ENCODE results near the gene POLN. TPM values are rescaled to one million over a fixed set of nuclear protein-coding genes. Genes with fewer than 3 reads are reported as not detected.

The POLN gene
- total RNA-seq, 1 donor from 2014 or later, result 1.1 TPM

GRCh38 chr4:2069161-2069971 is 172.6 kb downstream of the POLN start:
- no peak for ATAC-seq

DNA sequence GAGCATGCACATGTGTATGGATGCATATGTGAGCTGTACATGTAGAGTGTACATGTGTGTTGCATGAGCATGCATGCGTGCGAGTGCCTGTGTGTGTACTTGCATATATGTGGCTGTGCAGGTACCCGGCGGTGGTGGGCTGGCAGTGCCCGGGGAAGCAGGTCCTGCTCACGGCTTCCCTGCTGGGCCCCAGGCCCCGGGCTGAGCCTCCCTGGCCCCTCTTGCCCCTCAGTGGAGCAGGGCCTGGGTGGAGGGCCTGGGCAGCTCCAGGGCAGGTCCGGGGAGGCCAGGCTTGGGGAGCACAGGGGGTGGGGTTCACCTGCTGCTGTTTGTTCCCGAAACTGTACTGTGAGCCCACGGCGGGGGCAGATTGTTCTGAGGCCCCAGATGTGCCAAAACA is 173.4 kb downstream of the POLN start:
- ATAC-seq, result no peak

GRCh38 chr4:2068198-2068470 is 173.8 kb downstream of the POLN start:
- ATAC-seq, result no peak

GRCh38 chr4:2067446-2068197 is 174.3 kb downstream of the POLN start:
- no peak for ATAC-seq

DNA sequence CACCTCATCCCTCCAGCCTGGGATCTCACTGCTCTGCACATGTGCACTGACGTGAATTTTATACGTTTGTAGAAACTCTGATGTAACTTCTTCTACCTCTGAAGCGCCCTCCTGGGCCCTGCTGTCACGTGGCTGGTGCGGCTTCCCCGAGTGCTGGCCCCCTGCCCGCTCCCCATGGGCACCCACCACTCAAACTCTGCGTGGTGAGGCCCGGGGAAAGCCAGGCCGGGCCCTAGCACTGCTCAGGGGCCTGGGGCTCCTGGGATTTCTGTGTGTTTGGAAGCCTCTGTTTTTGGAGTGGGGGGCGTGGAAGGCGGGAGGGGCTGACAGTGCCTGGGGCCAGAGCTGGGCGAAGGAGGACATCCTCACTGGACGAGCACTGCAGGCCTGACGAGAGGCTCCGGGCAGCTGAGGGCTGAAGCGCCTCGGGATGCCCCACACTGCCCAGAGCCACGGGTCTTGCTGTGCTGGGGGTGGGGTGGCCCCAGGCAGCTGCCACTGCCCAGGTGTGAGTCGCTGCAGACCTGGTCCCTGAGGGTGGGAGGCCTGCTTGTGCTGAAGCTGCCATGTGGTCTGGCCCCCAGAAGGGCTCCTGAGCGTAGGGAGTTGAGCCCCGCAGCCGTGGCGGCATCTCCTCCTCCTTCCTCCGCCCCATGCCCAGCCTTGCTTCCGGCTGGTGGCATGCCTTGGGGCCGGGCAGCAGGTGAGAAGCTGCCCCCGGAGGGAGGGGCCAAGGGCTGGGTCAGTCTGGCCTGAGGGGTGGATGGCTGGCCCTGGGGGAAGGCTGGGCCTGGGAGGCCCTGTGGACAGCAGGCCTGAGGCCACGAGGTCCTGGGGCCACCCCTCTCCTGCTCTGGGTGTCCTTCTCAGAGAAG is 175.1 kb downstream of the POLN start:
- ATAC-seq, result no peak

- no peak for ATAC-seq
Measured at GRCh38 chr4:2066011-2066551, 175.8 kb downstream of the POLN start.

DNA sequence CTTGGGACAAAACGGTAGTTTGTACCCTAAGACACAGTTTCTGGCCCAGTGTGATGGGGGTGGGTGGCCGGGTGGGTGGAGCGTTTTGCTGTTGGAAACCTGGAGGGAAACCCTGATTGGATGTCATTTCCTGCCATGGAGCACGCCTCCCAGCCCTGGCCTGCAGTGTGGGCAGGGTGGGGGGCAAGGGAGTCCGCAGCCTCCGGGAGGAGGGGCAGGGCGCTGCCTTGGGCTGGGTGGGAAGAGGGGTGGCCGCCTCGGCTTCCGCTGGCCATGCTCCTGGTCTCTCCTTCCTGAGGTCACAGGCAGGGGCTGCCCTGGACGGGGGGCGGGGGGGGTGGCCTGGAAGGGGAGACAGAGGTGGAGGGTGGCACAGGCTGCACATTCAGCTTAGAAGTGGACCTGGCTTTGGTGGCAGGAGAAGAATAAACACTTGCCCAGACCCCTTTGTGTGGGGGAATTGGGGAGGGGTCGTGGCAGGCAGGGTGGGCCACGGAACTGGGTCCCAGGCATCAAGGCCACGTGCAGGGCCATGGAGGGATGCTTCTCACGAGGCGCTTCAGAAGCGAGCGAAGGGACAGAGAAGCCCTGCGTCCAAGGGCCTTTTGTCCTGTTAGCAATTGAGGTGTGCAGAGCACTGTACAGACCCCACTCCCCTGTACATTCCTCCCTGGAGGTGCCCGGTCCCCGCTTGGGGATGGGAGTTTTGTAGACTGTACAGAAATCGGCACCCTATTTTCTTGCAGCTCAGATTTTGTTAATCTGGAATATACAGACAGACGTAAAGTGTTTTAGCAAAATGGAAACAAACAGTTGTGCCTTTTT is 176.6 kb downstream of the POLN start:
- ATAC-seq, result no peak

DNA sequence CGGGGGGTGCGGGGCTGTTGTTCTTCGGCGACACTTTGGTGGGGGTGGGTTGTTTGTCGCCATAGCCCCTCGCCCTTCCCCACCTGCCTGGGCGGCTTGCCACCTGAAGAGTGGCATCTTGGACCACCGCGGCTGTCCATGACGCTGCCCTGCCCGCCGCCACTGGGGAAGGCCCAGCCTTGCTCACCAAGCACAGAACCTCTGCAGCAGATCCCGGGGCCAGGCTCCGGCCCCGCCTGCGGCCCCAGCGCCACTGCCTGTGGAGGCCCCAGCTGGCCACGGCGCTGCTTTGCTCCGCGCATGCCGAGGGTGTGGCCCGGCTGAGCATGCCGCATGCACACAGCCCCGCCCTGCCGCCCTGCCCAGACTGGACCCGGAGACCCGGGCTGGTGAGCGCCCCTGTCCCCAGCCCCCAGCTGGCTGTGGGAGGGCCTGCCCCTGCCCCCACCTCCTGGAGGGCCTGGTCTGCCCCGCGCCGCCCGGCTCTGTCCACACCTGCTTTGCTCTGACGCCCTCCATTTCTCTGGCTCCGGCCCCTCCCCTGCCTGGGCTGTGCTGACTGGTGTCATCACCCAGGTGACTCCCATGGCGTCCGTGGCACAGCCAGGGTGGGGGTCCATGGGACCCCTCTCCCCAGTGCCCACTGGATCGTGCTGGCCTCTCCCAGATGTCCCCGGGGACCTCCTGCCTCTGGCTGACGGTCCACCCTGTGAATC is 177.5 kb downstream of the POLN start:
- ATAC-seq, result peak; percentile 66

DNA sequence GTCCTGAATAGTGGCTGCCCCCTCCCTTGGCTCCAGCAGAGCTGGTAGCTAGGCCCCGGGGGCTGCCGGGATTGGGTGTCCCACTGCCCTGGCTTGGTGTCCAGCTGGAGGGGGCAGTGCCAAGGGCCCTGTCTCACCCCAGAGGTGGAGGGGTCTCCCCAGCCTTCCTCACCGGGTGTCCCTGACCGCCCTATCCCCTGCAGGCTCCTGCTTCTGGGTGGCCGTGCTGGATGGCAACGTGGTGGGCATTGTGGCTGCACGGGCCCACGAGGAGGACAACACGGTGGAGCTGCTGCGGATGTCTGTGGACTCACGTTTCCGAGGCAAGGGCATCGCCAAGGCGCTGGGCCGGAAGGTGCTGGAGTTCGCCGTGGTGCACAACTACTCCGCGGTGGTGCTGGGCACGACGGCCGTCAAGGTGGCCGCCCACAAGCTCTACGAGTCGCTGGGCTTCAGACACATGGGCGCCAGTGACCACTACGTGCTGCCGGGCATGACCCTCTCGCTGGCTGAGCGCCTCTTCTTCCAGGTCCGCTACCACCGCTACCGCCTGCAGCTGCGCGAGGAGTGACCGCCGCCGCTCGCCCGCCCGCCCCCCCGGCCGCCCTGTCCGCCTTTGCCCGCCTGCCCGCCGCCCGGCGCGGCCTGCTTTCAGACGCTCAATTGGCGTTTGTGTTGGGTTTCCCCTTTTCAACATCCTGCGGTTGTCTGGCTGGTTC is 178.2 kb downstream of the POLN start:
- ATAC-seq, result no peak

DNA sequence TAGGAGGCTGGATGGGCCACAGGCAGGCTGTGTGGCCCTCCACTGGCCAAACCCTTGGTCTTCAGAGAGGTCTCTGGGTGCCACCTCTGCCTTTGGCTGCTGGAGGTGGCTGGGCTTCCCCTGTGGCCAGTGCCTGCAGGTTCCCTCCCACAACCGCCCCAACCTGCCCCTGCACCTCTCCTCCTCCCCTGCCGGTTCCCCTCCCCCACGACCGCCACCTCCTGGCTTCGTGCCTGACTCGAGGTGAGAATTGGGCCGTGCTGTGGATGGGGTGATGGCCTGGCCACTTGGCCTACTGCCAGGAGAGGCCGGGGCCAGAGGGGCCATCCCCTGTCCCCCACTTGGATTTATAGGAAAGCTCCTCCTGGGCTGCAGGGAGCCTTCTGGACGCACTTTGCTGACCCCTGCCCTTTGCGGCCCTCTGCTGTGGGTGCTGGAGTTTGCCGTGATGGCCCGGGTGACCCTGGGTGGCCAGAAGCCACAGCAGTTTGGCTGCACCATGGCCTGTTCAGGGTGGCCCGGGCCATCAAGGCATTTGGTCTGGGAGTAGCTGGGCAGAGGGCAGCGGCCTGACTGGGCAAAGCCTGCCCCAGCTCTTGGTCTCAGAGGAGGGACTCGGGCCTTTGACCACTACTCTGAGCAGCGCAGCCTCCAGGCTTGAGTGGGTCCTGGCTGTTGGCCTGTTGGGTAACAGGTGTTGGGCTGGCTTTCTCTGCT is 179.0 kb downstream of the POLN start:
- ATAC-seq, result no peak

DNA sequence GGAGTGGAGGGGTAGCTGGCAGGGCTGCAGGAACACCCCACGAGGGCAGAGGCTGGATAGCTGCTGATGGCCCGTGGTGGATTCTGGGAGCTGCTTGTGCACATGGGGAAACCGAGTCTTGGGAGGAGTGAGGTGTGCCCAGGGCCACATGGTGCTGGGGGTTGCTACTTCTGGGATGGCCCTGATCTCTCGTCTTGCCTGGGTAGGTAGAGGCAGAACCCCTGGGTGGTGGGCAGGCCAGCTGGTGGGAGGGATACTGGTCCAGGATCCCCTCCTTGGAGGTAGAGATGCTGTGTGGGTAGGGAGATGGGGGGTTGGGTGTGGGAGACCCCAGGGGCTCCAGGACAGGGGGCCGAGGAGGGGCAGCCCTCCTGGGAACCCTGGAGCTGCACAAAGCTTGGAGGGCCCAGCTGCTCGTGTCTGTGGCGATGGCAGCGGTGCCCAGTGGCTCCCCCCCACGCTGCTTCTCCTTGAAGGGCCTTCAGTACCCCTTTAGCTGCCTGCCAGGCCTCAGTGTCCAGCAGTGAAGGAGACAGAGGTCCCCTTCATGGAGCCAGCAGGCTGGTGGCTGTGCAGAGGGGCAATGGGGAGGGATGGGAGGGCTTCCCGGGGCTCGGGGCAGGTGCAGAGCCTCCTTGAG is 179.6 kb downstream of the POLN start:
- ATAC-seq, result no peak

- no peak for ATAC-seq
Measured at GRCh38 chr4:2061186-2062131, 180.5 kb downstream of the POLN start.

- peak; percentile 58 for ATAC-seq
Measured at GRCh38 chr4:2060611-2061185, 181.2 kb downstream of the POLN start.

DNA sequence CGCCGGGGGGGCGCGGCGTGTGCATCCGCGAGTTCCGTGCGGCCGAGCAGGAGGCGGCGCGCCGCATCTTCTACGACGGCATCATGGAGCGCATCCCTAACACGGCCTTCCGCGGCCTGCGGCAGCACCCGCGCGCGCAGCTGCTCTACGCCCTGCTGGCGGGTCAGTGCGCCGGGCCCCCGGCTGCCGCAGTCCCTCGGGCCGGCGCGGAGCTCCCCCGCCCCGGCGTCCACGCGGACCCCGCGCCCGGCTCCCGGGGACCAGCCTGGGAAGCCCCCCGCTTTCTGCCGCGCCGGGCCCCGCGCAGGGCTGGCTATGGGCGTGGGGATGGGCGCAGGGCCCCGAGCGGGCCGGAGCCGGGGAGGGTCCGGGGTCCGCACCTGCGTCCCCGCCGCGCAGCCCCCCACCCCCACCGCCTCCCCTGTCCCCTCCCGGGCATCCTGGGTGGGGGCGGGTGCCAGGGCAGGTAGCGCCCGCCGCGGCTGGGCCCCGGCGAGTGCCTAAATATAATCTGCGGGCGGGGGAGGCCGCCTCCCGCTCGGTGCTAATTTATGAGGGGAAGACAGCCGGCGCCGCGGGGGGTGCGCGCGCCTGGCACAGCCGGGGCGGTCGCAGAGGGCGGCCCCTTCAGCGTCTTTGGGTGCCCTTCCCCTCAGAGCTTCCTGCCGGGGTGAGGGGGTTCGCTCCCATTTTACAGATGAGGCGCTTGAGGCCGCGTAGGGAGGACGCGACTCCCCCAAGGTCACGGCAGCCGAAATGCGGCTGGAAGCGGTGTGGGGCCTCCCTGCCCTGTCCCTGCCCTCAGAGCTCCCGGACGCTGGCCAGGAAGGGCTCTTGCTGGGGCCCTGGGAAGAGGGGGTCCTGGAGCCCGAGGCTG is 182.0 kb downstream of the POLN start:
- no peak for ATAC-seq

DNA sequence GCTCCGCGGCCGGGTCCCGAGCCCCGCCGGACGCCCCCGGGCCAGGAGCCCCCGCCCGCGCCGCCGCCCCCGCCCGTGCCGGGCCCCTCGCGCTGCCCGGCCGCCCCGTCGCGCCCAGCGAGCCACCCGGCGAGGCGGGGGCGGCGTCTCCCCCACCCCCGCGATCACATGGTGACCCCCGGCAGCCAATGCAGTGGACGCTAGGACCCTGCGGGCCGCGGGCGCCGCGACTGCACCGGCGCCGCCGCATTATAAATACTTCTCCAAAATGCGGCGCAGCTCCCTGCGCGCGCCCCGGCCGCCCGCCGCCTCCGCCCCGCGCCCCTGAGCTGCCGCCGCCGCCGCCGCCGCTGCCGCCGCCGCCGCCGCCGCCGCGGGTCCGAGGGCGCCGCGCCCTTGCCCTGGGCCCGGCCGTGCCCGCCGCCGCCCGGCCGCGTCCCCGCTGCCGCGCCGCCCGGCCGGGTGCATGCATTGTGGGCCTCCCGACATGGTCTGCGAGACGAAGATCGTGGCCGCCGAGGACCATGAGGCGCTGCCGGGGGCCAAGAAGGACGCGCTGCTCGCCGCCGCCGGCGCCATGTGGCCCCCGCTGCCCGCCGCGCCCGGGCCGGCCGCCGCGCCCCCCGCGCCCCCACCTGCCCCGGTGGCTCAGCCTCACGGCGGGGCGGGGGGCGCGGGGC is 182.7 kb downstream of the POLN start, which contains the start of gene NAT8L:
Gene NAT8L, plus strand, starts transcription at position 282 of the 680 bp plus-strand sequence. Its CDS starts 185 bp downstream, at position 467.
- ATAC-seq, result no peak
